GM12891 (cell line): ENCODE measurements around the gene WSCD2.

Source experiments
- DNase-seq: peaks from one replicate; pipeline ENCODE4 v3.0.0; 2011; ENCODE audit warnings: low spot score; ENCODE audit not compliant: insufficient read length
- FAIRE-seq: peaks from 2 replicates; lab custom pipeline; 2011; peaks lifted over from hg19 to GRCh38; lab: Jason Lieb, UNC
- PAX5 ChIP-seq: IDR thresholded peaks from 2 replicates; pipeline ENCODE4 v1.6.1; 2011; ENCODE audit warnings: low read length, moderate library complexity, mild to moderate bottlenecking; ENCODE audit not compliant: insufficient read depth, severe bottlenecking
- POLR2A ChIP-seq: IDR thresholded peaks from 2 replicates; pipeline ENCODE4 v1.6.1; 2011; ENCODE audit warnings: low read depth, low read length, control low read depth
- POLR2AphosphoS5 ChIP-seq: IDR thresholded peaks from 2 replicates; pipeline ENCODE4 v1.6.1; 2011; ENCODE audit warnings: low read depth, low read length, control low read depth
- POU2F2 ChIP-seq: IDR thresholded peaks from 2 replicates; pipeline ENCODE4 v1.6.1; 2011; ENCODE audit warnings: low read depth, mild to moderate bottlenecking, control low read depth, low read length, moderate library complexity
- SPI1 ChIP-seq: IDR thresholded peaks from 2 replicates; pipeline ENCODE4 v1.6.1; 2011; ENCODE audit warnings: low read depth, low read length, control low read depth
- TAF1 ChIP-seq: IDR thresholded peaks from 2 replicates; pipeline ENCODE4 v1.6.1; 2011; ENCODE audit warnings: low read depth, low read length, control low read depth

Gene WSCD2

DNA sequence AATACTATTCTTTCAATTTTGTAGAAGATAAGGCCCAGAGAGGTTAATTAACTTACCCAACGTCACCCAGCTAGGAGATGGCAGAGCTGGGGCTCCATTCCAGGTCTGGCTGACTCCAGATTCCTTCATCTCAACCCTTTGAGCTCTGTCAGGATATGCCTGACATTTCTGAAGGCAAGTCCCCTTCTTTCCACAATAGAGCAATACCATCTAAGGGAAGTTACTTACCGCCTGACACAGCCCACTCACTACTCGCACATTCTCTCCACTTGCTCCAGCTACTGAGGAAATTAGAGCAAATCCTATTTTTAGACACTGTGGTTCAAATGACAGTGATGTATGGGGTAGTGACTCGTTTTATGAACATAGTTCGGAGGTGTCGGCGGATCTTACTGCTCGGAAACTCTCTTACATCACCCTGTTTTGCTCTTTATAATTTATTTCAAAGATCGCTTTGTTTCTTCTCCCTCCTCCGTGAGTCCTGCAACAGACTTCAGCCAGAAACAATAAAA, 2.0 kb upstream of the WSCD2 start:
- TF ChIP-seq POLR2AphosphoS5 (no peak), TAF1 (no peak), POLR2A (no peak), PAX5 (no peak), SPI1 (no peak), POU2F2 (no peak)
- DNase-seq (no peak), FAIRE-seq (no peak)

DNA sequence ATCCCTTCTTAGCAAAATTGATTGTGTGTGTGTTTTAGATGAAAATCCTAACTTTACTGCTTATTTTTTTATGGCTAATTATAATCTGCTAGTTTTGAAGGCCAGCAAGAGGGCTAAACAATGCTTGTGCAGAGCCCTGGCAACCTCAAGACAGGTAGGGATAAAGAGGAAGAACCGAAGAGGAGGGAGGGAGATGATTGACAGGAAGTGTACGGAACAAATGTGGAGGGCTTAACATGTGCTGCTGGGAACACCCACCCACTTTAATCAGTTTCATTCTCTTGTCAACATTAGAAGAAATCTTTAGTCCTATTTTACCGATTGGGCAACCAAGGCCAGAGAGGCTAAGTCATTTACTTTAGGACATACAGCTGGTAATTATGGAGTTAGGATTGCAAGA, 1.4 kb upstream of the WSCD2 start:
- FAIRE-seq (no peak), DNase-seq (no peak)
- TF ChIP-seq PAX5 = no peak
- no peak for TF ChIP-seq POLR2A
- TF ChIP-seq TAF1 = no peak
- no peak for TF ChIP-seq SPI1
- no peak for TF ChIP-seq POU2F2
- no peak for TF ChIP-seq POLR2AphosphoS5

DNA sequence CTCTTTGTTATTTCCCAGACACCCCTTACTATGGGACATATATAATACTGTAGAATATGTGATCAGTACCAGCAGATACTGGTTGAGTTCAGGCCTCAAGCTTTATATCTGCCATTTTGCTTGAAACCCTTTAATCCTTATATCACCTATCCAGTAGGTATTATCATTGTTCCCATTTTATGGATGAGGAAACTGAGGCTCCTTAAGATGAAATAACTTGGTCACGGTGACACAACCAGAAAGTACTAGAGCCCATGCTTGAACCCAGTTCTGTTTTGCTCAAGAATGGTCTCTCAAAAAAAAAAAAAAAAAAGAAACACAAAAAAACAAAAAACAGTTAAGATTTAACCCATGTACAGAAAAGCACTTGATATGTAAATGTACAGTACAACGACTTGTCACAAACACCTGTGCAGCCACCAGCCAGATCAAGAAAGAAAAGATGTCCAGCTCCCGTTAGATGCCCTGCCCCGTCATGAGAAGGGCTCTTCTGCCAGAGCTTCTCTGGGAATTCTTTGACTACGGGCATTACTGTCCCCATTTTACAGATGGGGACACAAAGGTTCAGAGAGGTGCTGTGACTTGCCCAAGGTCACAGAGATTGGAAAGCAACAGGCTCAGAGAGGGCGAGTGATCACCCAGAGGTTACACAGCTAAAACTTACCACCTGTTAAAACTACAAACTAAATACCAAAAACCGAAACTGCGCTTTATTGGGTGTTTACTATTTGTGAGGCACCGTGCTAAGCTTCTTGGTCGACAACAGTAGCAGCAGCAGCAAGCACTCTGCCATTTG, 669 bp upstream of the WSCD2 start:
- TF ChIP-seq POLR2AphosphoS5 (no peak), TAF1 (no peak), SPI1 (no peak), PAX5 (no peak), POU2F2 (no peak), POLR2A (no peak)

DNA sequence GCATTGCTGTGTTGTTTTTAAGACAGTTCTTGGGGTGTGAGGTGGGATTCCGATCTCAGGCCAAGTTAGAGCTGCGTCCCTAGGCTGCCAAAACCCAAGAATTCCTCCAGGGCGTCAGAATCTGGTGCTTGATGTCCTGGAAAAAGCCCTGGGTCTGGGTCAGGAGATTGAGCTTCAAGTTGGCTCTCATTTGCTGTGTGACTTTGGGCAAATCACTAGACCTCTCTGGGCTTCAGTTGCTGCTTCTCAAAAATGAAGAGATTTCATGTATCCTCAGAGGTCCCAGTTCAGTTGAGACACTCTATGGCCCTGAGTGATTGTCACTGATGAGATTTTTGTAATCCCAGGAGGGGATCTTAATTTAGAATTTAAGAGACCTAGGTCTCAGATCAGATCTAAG, 1.9 kb downstream of the WSCD2 start:
- FAIRE-seq = no peak
- no peak for DNase-seq
- TF ChIP-seq SPI1 = no peak
- no peak for TF ChIP-seq PAX5
- no peak for TF ChIP-seq POU2F2

More for the DNA sequence above, 669 bp upstream of the WSCD2 start:
- FAIRE-seq = no peak
- no peak for DNase-seq

- DNase-seq = no peak
- FAIRE-seq = no peak
- TF ChIP-seq PAX5 = no peak
- TF ChIP-seq POU2F2 = no peak
- TF ChIP-seq POLR2A = no peak
- TF ChIP-seq SPI1 = no peak
- TF ChIP-seq POLR2AphosphoS5 = no peak
- no peak for TF ChIP-seq TAF1
Observed at GRCh38 chr12:108131657-108132126, 2.6 kb downstream of the WSCD2 start.

DNA sequence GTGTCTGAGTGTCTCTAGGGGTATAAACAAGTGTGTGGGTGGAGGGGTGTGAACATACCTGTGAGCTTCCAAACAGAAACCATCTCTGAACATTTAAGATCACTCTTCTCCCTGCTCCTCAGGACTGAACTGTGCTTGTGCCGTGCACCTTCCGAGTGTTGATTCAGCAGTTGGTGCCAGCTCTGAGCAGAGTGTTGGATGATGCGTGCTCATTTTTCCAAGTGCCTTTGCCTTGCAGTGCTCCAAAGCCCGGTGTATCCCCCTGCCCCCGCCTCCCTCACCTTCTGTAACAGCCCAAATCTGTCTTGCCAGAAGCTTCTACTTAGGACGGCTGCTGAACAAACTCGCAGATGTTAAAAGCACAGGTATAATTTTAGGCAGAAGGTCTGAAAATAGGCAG, 4.4 kb downstream of the WSCD2 start:
- no peak for TF ChIP-seq POLR2AphosphoS5
- no peak for TF ChIP-seq SPI1
- no peak for TF ChIP-seq POU2F2
- no peak for TF ChIP-seq TAF1
- no peak for TF ChIP-seq PAX5
- no peak for TF ChIP-seq POLR2A
- no peak for FAIRE-seq
- DNase-seq = no peak

DNA sequence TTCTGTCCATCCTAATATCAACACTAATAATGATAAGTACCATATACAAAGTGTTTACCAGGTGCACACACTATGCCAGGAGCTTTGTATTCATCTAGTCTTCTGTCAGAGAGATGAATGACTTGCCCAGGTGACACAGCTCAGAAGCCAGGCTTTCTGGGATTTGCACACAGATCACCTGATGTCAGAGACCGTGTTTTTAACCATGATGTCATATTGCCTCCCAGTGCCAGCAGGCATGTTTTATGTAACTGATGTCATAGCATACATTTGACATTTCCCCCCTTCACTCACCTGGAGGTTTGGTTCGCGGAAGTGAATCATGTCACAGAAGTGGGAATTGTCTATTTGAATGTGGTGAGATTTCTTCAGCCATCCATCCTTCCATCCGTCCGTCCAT, 5.7 kb downstream of the WSCD2 start:
- DNase-seq (no peak), FAIRE-seq (no peak)
- TF ChIP-seq POU2F2 (no peak), POLR2AphosphoS5 (no peak), PAX5 (no peak), TAF1 (no peak), POLR2A (no peak), SPI1 (no peak)

- DNase-seq = no peak
- TF ChIP-seq POU2F2 = no peak
- no peak for TF ChIP-seq POLR2A
- TF ChIP-seq PAX5 = no peak
- TF ChIP-seq POLR2AphosphoS5 = no peak
- TF ChIP-seq TAF1 = no peak
- TF ChIP-seq SPI1 = no peak
- FAIRE-seq = no peak
Observed at GRCh38 chr12:108135627-108136026, 6.5 kb downstream of the WSCD2 start.

- FAIRE-seq (no peak), DNase-seq (no peak)
- TF ChIP-seq PAX5 (no peak), POLR2A (no peak), TAF1 (no peak)
Observed at GRCh38 chr12:108136697-108137096, 7.6 kb downstream of the WSCD2 start.

- no peak for DNase-seq
- no peak for FAIRE-seq
- TF ChIP-seq POU2F2 = no peak
- TF ChIP-seq POLR2A = no peak
- no peak for TF ChIP-seq POLR2AphosphoS5
- no peak for TF ChIP-seq PAX5
- TF ChIP-seq TAF1 = no peak
- no peak for TF ChIP-seq SPI1
Observed at GRCh38 chr12:108139454-108139853, 10.4 kb downstream of the WSCD2 start.
